ENCODE data around the gene ART4.

The ART4 gene

GRCh38 chr12:14795028-14795448 lies 48.3 kb downstream of the ART4 start:
- peaks cover 10 to 93% of the 10 kb centered on the region in 2 experiments for H3K36me3 ChIP-seq (ENCODE audit: control insufficient read depth in 1 of 2, insufficient read depth in 2 of 2, low read depth in 1 of 2, low read length in 2 of 2)
- H3K9ac ChIP-seq (ENCODE audit: low read length): no peak overlapping the region
- 95% methylated on average over 4 of the region's 4 CpGs for WGBS

GRCh38 chr12:14785568-14785967 lies 57.8 kb downstream of the ART4 start:
- no peak overlapping the region for H4K8ac ChIP-seq (ENCODE audit: low read length)
- DNase-seq: no peak
- H2AFZ ChIP-seq (ENCODE audit: low read depth, low read length): no peak overlapping the region
- H3K9me3 ChIP-seq (ENCODE audit: control insufficient read depth, low read length): no peaks in the 10 kb centered on the region
- H2BK5ac ChIP-seq (ENCODE audit: low read depth, low read length, poor library complexity, severe bottlenecking): no peak overlapping the region
- H3K23ac ChIP-seq (ENCODE audit: low read length in 2 of 2): no peak overlapping the region
- H3K4ac ChIP-seq (ENCODE audit: low read depth in 1 of 2, low read length in 2 of 2): no peak overlapping the region
- H4K91ac ChIP-seq (ENCODE audit: low read length): no peak overlapping the region
- H2BK15ac ChIP-seq (ENCODE audit: low read depth, poor library complexity, severe bottlenecking): no peak overlapping the region
- H3K27me3 ChIP-seq (ENCODE audit: control insufficient read depth in 1 of 2, insufficient read depth in 1 of 2, low read length in 2 of 2): no peaks in the 10 kb centered on the region
- H3K18ac ChIP-seq (ENCODE audit: low read depth in 1 of 2, low read length in 2 of 2): no peak overlapping the region
- no peaks in the 10 kb centered on the region for H3K4me1 ChIP-seq (ENCODE audit: control insufficient read depth, insufficient read depth, low read depth, low read length)
- H3K79me1 ChIP-seq (replicated peaks; ENCODE audit: low read length, poor library complexity, severe bottlenecking): peaks cover 12% of the 10 kb centered on the region
- H3K9ac ChIP-seq (ENCODE audit: low read length): no peak overlapping the region
- H3K36me3 ChIP-seq (ENCODE audit: control insufficient read depth in 1 of 2, insufficient read depth in 2 of 2, low read depth in 1 of 2, low read length in 2 of 2): peaks cover 18 to 59% of the 10 kb centered on the region in 2 experiments
- H3K4me2 ChIP-seq (ENCODE audit: low read length, poor library complexity, severe bottlenecking): no peak overlapping the region
- no peak overlapping the region for H2BK12ac ChIP-seq (ENCODE audit: low read length in 2 of 2)
- no peak overlapping the region for H3K27ac ChIP-seq (ENCODE audit: low read length, poor library complexity, severe bottlenecking)
- WGBS: 100% methylated on average over 2 of the region's 3 CpGs
- no peak overlapping the region for H3K14ac ChIP-seq (ENCODE audit: low read length in 2 of 2)
- no peak overlapping the region for H2BK120ac ChIP-seq (ENCODE audit: low read depth, low read length)
- H3K4me3 ChIP-seq (ENCODE audit: insufficient read depth in 1 of 2, low read depth in 1 of 2, low read length in 2 of 2): no peak overlapping the region
- no peak overlapping the region for H2AK5ac ChIP-seq (ENCODE audit: low read length, severe bottlenecking)

More at GRCh38 chr12:14795028-14795448, 48.3 kb downstream of the ART4 start:
- Histone ChIP-seq H3K27ac (ENCODE audit: low read length, poor library complexity, severe bottlenecking) (no peak overlapping the region), H3K18ac (ENCODE audit: low read depth in 1 of 2, low read length in 2 of 2) (no peak overlapping the region), H3K4me2 (ENCODE audit: low read length, poor library complexity, severe bottlenecking) (no peak overlapping the region), H2AK5ac (ENCODE audit: low read length, severe bottlenecking) (no peak overlapping the region), H2AFZ (ENCODE audit: low read depth, low read length) (no peak overlapping the region), H4K8ac (ENCODE audit: low read length) (no peak overlapping the region), H3K4me3 (ENCODE audit: insufficient read depth in 1 of 2, low read depth in 1 of 2, low read length in 2 of 2) (no peak overlapping the region), H3K79me1 (replicated peaks; ENCODE audit: low read length, poor library complexity, severe bottlenecking) (peaks cover 13% of the 10 kb centered on the region), H3K23ac (ENCODE audit: low read length in 2 of 2) (no peak overlapping the region), H3K14ac (ENCODE audit: low read length in 2 of 2) (no peak overlapping the region), H3K4ac (ENCODE audit: low read depth in 1 of 2, low read length in 2 of 2) (no peak overlapping the region), H2BK120ac (ENCODE audit: low read depth, low read length) (no peak overlapping the region), H2BK15ac (ENCODE audit: low read depth, poor library complexity, severe bottlenecking) (no peak overlapping the region), H3K9me3 (ENCODE audit: control insufficient read depth, low read length) (no peaks in the 10 kb centered on the region), H3K4me1 (ENCODE audit: control insufficient read depth, insufficient read depth, low read depth, low read length) (no peaks in the 10 kb centered on the region), H2BK12ac (ENCODE audit: low read length in 2 of 2) (no peak overlapping the region), H4K91ac (ENCODE audit: low read length) (no peak overlapping the region), H2BK5ac (ENCODE audit: low read depth, low read length, poor library complexity, severe bottlenecking) (no peak overlapping the region), H3K27me3 (ENCODE audit: control insufficient read depth in 1 of 2, insufficient read depth in 1 of 2, low read length in 2 of 2) (no peaks in the 10 kb centered on the region)
- DNase-seq: no peak

GRCh38 chr12:14784471-14784870 lies 58.9 kb downstream of the ART4 start:
- no CpG with 5 or more reads among the region's 2 CpGs for WGBS
- Histone ChIP-seq H3K4ac (ENCODE audit: low read depth in 1 of 2, low read length in 2 of 2) (no peak overlapping the region), H2BK120ac (ENCODE audit: low read depth, low read length) (no peak overlapping the region), H3K4me2 (ENCODE audit: low read length, poor library complexity, severe bottlenecking) (no peak overlapping the region), H3K4me1 (ENCODE audit: control insufficient read depth, insufficient read depth, low read depth, low read length) (no peaks in the 10 kb centered on the region), H3K23ac (ENCODE audit: low read length in 2 of 2) (no peak overlapping the region), H4K8ac (ENCODE audit: low read length) (no peak overlapping the region), H3K9me3 (ENCODE audit: control insufficient read depth, low read length) (no peaks in the 10 kb centered on the region), H3K79me1 (replicated peaks; ENCODE audit: low read length, poor library complexity, severe bottlenecking) (peaks cover 9% of the 10 kb centered on the region), H2BK12ac (ENCODE audit: low read length in 2 of 2) (no peak overlapping the region), H2AFZ (ENCODE audit: low read depth, low read length) (no peak overlapping the region), H2AK5ac (ENCODE audit: low read length, severe bottlenecking) (no peak overlapping the region), H2BK15ac (ENCODE audit: low read depth, poor library complexity, severe bottlenecking) (no peak overlapping the region), H3K18ac (ENCODE audit: low read depth in 1 of 2, low read length in 2 of 2) (no peak overlapping the region), H3K36me3 (ENCODE audit: control insufficient read depth in 1 of 2, insufficient read depth in 2 of 2, low read depth in 1 of 2, low read length in 2 of 2) (peaks cover 14 to 48% of the 10 kb centered on the region in 2 experiments), H3K14ac (ENCODE audit: low read length in 2 of 2) (no peak overlapping the region), H3K27me3 (ENCODE audit: control insufficient read depth in 1 of 2, insufficient read depth in 1 of 2, low read length in 2 of 2) (no peaks in the 10 kb centered on the region), H3K4me3 (ENCODE audit: insufficient read depth in 1 of 2, low read depth in 1 of 2, low read length in 2 of 2) (no peak overlapping the region), H4K91ac (ENCODE audit: low read length) (no peak overlapping the region), H2BK5ac (ENCODE audit: low read depth, low read length, poor library complexity, severe bottlenecking) (no peak overlapping the region), H3K9ac (ENCODE audit: low read length) (no peak overlapping the region), H3K27ac (ENCODE audit: low read length, poor library complexity, severe bottlenecking) (no peak overlapping the region)
- DNase-seq: no peak

- Histone ChIP-seq H3K4me1 (ENCODE audit: control insufficient read depth, insufficient read depth, low read depth, low read length) (no peaks in the 10 kb centered on the region), H3K4me2 (ENCODE audit: low read length, poor library complexity, severe bottlenecking) (no peak overlapping the region), H2AK5ac (ENCODE audit: low read length, severe bottlenecking) (no peak overlapping the region), H2BK12ac (ENCODE audit: low read length in 2 of 2) (no peak overlapping the region), H3K14ac (ENCODE audit: low read length in 2 of 2) (no peak overlapping the region), H3K9ac (ENCODE audit: low read length) (no peak overlapping the region), H3K79me1 (replicated peaks; ENCODE audit: low read length, poor library complexity, severe bottlenecking) (peaks cover 4% of the 10 kb centered on the region), H4K91ac (ENCODE audit: low read length) (no peak overlapping the region), H3K36me3 (ENCODE audit: control insufficient read depth in 1 of 2, insufficient read depth in 2 of 2, low read depth in 1 of 2, low read length in 2 of 2) (peaks cover 5 to 31% of the 10 kb centered on the region in 2 experiments), H3K9me3 (ENCODE audit: control insufficient read depth, low read length) (no peaks in the 10 kb centered on the region), H2BK5ac (ENCODE audit: low read depth, low read length, poor library complexity, severe bottlenecking) (no peak overlapping the region), H3K27ac (ENCODE audit: low read length, poor library complexity, severe bottlenecking) (no peak overlapping the region), H3K18ac (ENCODE audit: low read depth in 1 of 2, low read length in 2 of 2) (no peak overlapping the region), H3K4ac (ENCODE audit: low read depth in 1 of 2, low read length in 2 of 2) (no peak overlapping the region), H4K8ac (ENCODE audit: low read length) (no peak overlapping the region), H3K23ac (ENCODE audit: low read length in 2 of 2) (no peak overlapping the region), H3K4me3 (ENCODE audit: insufficient read depth in 1 of 2, low read depth in 1 of 2, low read length in 2 of 2) (no peak overlapping the region), H3K27me3 (ENCODE audit: control insufficient read depth in 1 of 2, insufficient read depth in 1 of 2, low read length in 2 of 2) (no peaks in the 10 kb centered on the region), H2BK120ac (ENCODE audit: low read depth, low read length) (no peak overlapping the region), H2AFZ (ENCODE audit: low read depth, low read length) (no peak overlapping the region), H2BK15ac (ENCODE audit: low read depth, poor library complexity, severe bottlenecking) (no peak overlapping the region)
- no peak for DNase-seq
Measured at GRCh38 chr12:14782756-14783155, 60.6 kb downstream of the ART4 start.
